Lung (tissue), 12 donors: Measurements from ENCODE around the gene FAM3D. TPM values are rescaled to one million over a fixed set of nuclear protein-coding genes. Genes with fewer than 3 reads are reported as not detected.

Source experiments
- ATAC-seq: fragments of 200-7000 bp; cut with Tn5 transposase; one replicate; pipeline ENCODE4 v1.9.1; 2020; ENCODE audit warnings: moderate number of reproducible peaks; ENCODE audit not compliant: insufficient read depth, low FRiP score
- DNase-seq, 3 donors: peaks; one replicate each; pipeline ENCODE4 v3.0.0-alpha.2; 2013 to 2017
- H3K27ac ChIP-seq, 2 donors: one replicate each; pipeline ENCODE4 v1.5.1; 2013; ENCODE audit warnings: mild to moderate bottlenecking in 2 of 2, moderate library complexity in 2 of 2, control low read depth in 1 of 2, inconsistent platforms in 1 of 2, low read depth in 1 of 2, low read length in 1 of 2
- H3K27me3 ChIP-seq, 3 donors: one replicate each; pipeline ENCODE4 v1.5.1; 2013; ENCODE audit warnings: low read length in 2 of 3; ENCODE audit not compliant: control insufficient read depth in 3 of 3, insufficient read depth in 3 of 3
- H3K36me3 ChIP-seq, 4 donors: one replicate each; pipeline ENCODE4 v1.5.1; 2013; ENCODE audit warnings: low read length in 4 of 4, mild to moderate bottlenecking in 1 of 4, moderate library complexity in 1 of 4; ENCODE audit not compliant: control insufficient read depth in 4 of 4, insufficient read depth in 4 of 4
- H3K4me1 ChIP-seq, 5 donors: one replicate each; pipeline ENCODE4 v1.5.1; 2013; ENCODE audit warnings: low read length in 5 of 5, mild to moderate bottlenecking in 2 of 5, moderate library complexity in 1 of 5; ENCODE audit not compliant: control insufficient read depth in 5 of 5, insufficient read depth in 5 of 5
- H3K4me3 ChIP-seq: one replicate; pipeline ENCODE4 v1.5.1; 2013; ENCODE audit warnings: mild to moderate bottlenecking, control low read depth, moderate library complexity
- H3K9ac ChIP-seq, 2 donors: one replicate each; pipeline ENCODE4 v1.5.1; 2013; ENCODE audit warnings: low read length in 2 of 2, control low read depth in 1 of 2; ENCODE audit not compliant: insufficient read depth in 1 of 2
- H3K9me3 ChIP-seq, 4 donors: one replicate each; pipeline ENCODE4 v1.5.1; 2013; ENCODE audit warnings: low read length in 3 of 4, mild to moderate bottlenecking in 1 of 4, moderate library complexity in 1 of 4; ENCODE audit not compliant: control insufficient read depth in 4 of 4, insufficient read depth in 3 of 4
- WGBS, 2 donors: extraction: QIAGEN DNeasy Blood & Tissue Kit; methylation state at CpG; one replicate each; pipeline ENCODE4 v1.1.7; 2013; 5-methylcytosine and 5-hydroxymethylcytosine counted together
- polyA plus RNA-seq, 2 donors: library from polyadenylated mRNA; stranded (reverse); fragments of 200-250 nt; gene quantifications; one replicate each; pipeline ENCODE4 v1.2.1, GENCODE V29; 2013
- total RNA-seq, 2 donors: library from RNA; depleted of rRNA in 1 of 2; stranded (reverse); fragments of >200 nt in 1 of 2; gene quantifications; one replicate each; pipeline ENCODE4 v1.2.1, GENCODE V29; 2014 to 2021
- TF ChIP-seq, protein P1 (sequence below): IDR thresholded peaks from 2 replicates; pipeline ENCODE4 v1.5.1; 2012; ENCODE audit warnings: mild to moderate bottlenecking; ENCODE audit errors: control extremely low read depth, extremely low read depth
- donor health status: control.
- donor health status: control.
- donor health status: Bipolar disorder and iron deficiency.
- donor health status: healthy.
- donor health status: DM: yes; HTN: yes; CAD: no.

FAM3D gene
- total and polyA plus RNA-seq, 4 donors = 3.2 to 15.1 (median 11.6) TPM

DNA sequence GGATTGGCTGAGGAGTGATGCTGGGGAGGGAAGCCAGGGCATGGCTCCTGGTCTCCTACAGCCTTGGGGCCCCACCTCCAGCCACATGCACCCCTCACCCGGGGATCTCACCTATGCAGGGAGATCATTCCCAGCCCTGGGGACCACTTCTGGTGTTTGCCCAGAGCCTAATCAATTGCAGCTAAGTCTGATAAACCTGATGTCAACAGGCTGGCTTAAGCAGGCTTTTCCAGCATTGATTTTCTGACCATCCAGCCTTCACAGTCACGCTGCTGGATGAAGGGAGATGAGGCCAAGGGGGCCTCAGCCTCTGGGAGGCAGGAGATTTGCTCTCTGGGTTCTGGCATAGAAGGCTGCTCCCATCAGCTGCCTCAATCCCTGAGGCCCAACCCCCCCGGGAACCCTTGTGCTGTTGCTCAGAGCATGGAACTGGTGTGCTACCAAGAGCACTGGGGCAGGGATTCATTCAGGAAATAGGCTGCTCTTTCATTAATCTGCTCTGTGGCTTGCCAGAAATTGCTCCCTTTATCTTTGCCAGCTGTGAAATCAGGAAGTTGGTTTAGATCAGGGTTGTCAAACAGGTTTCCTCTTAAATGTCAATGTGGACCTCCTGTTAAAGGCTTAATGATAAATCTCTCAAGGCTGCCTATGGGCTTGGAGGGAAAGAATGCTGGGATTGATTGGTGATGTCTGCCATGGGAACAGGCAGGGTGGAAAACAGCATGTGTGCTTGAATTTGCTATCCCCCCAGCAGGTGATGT is 19.0 kb downstream of the FAM3D start:
- WGBS, 2 donors = 59 to 75% methylated on average over 3 of the region's 3 CpGs
- TF ChIP-seq, protein P1, sequence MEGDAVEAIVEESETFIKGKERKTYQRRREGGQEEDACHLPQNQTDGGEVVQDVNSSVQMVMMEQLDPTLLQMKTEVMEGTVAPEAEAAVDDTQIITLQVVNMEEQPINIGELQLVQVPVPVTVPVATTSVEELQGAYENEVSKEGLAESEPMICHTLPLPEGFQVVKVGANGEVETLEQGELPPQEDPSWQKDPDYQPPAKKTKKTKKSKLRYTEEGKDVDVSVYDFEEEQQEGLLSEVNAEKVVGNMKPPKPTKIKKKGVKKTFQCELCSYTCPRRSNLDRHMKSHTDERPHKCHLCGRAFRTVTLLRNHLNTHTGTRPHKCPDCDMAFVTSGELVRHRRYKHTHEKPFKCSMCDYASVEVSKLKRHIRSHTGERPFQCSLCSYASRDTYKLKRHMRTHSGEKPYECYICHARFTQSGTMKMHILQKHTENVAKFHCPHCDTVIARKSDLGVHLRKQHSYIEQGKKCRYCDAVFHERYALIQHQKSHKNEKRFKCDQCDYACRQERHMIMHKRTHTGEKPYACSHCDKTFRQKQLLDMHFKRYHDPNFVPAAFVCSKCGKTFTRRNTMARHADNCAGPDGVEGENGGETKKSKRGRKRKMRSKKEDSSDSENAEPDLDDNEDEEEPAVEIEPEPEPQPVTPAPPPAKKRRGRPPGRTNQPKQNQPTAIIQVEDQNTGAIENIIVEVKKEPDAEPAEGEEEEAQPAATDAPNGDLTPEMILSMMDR = no peak
- no peak overlapping the region for H3K9ac ChIP-seq
- DNase-seq (peak in 2 of 3 donors; percentile 43 to 67), ATAC-seq (no peak)
- H3K36me3 ChIP-seq = no peaks in the 10 kb centered on the region
- no peaks in the 10 kb centered on the region for H3K27me3 ChIP-seq
- peaks cover 0 to 2% (median 0%) of the 10 kb centered on the region in 4 donors for H3K9me3 ChIP-seq
- H3K27ac ChIP-seq = no peak overlapping the region
- peaks cover 0 to 8% (median 0%) of the 10 kb centered on the region in 5 donors for H3K4me1 ChIP-seq
- no peak overlapping the region for H3K4me3 ChIP-seq

DNA sequence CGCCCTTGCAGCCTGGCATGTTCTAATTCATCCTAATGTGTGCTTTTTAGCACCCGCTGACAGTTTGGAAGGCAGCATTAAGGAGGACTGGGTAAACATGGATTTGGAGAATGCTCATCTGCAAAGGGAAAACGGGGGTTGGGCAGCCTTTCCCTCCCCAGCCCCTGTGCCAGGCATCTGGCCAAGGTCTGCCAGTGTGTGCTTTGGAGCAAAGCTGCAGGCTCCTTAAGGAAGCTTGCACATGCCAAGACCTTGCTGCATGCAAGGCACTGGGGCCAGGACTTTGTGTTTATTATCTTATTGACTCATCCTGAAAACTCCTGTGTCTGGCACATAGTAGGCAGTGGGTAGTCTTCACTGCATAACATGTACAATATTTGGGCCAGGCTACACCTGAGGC is 20.1 kb downstream of the FAM3D start:
- no peaks in the 10 kb centered on the region for H3K27me3 ChIP-seq

GRCh38 chr3:58645726-58646125 is 20.8 kb downstream of the FAM3D start:
- no peak for ATAC-seq
- 90 to 94% methylated on average over 4 of the region's 4 CpGs for WGBS, 2 donors
- Histone ChIP-seq H3K9me3 (peaks cover 0 to 2% (median 0%) of the 10 kb centered on the region in 4 donors), H3K27me3 (no peaks in the 10 kb centered on the region), H3K4me3 (no peak overlapping the region), H3K36me3 (no peaks in the 10 kb centered on the region), H3K4me1 (peaks cover 0 to 8% (median 0%) of the 10 kb centered on the region in 5 donors), H3K9ac (no peak overlapping the region), H3K27ac (no peak overlapping the region)
- TF ChIP-seq, protein P1 = no peak
- DNase-seq = no peak

More for the DNA sequence above, 20.1 kb downstream of the FAM3D start:
- peaks cover 0 to 8% (median 0%) of the 10 kb centered on the region in 5 donors for H3K4me1 ChIP-seq
- WGBS, 2 donors = 67 to 86% methylated on average over 3 of the region's 3 CpGs
- no peak overlapping the region for H3K4me3 ChIP-seq
- ATAC-seq (no peak), DNase-seq (no peak)
- peaks cover 0 to 2% (median 0%) of the 10 kb centered on the region in 4 donors for H3K9me3 ChIP-seq
- no peaks in the 10 kb centered on the region for H3K36me3 ChIP-seq
- H3K9ac ChIP-seq = no peak overlapping the region
- H3K27ac ChIP-seq = no peak overlapping the region
- TF ChIP-seq, protein P1 = no peak
